CD4-positive, alpha-beta T cell treated with Interleukin-12 subunit alpha and Interleukin-12 subunit beta, for 1 hour (primary cell): ENCODE measurements around the gene ACVR1C.
"Not testable (repeated sequence)": the region's sequence is repeated elsewhere in the genome, so short reads cannot be mapped to it uniquely, and the experiment has no call there.

Source experiments
- DNase-seq: peaks from one replicate; pipeline ENCODE4 v3.0.0-alpha.2; 2020

Gene ACVR1C

GRCh38 chr2:157572725-157573124 lies 55.9 kb downstream of the ACVR1C start:
- DNase-seq: peak; percentile 7

GRCh38 chr2:157566623-157567022 lies 62.0 kb downstream of the ACVR1C start:
- DNase-seq: not testable (repeated sequence)

GRCh38 chr2:157566113-157566512 lies 62.6 kb downstream of the ACVR1C start:
- not testable (repeated sequence) for DNase-seq

GRCh38 chr2:157565550-157565949 lies 63.1 kb downstream of the ACVR1C start:
- DNase-seq: no peak

GRCh38 chr2:157559890-157560289 lies 68.8 kb downstream of the ACVR1C start:
- DNase-seq: no peak

- no peak for DNase-seq
Measured at GRCh38 chr2:157559461-157559860, 69.2 kb downstream of the ACVR1C start.

- DNase-seq: no peak
Measured at GRCh38 chr2:157559061-157559460, 69.6 kb downstream of the ACVR1C start.

- no peak for DNase-seq
Measured at GRCh38 chr2:157557770-157558169, 70.9 kb downstream of the ACVR1C start.

- no peak for DNase-seq
Measured at GRCh38 chr2:157540102-157540501, 88.6 kb downstream of the ACVR1C start.

GRCh38 chr2:157538064-157538463 lies 90.6 kb downstream of the ACVR1C start:
- DNase-seq: no peak

- no peak for DNase-seq
Measured at GRCh38 chr2:157536815-157537214, 91.8 kb downstream of the ACVR1C start.

- DNase-seq: no peak
Measured at GRCh38 chr2:157528963-157529751, 99.5 kb downstream of the ACVR1C start.

GRCh38 chr2:157526070-157526469 lies 102.6 kb downstream of the ACVR1C start:
- DNase-seq: no peak

GRCh38 chr2:157523270-157524247 lies 105.1 kb downstream of the ACVR1C start:
- DNase-seq: no peak

- not testable (repeated sequence) for DNase-seq
Measured at GRCh38 chr2:157514966-157515365, 113.7 kb downstream of the ACVR1C start.

- no peak for DNase-seq
Measured at GRCh38 chr2:157509744-157510143, 118.9 kb downstream of the ACVR1C start.

- DNase-seq: no peak
Measured at GRCh38 chr2:157508676-157509075, 120.0 kb downstream of the ACVR1C start.

- DNase-seq: no peak
Measured at GRCh38 chr2:157506586-157506985, 122.1 kb downstream of the ACVR1C start.

- DNase-seq: no peak
Measured at GRCh38 chr2:157504623-157505022, 124.0 kb downstream of the ACVR1C start.

GRCh38 chr2:157501026-157501425 lies 127.6 kb downstream of the ACVR1C start:
- DNase-seq: no peak

- no peak for DNase-seq
Measured at GRCh38 chr2:157500334-157500733, 128.3 kb downstream of the ACVR1C start.

GRCh38 chr2:157498483-157498882 lies 130.2 kb downstream of the ACVR1C start:
- DNase-seq: no peak

GRCh38 chr2:157497638-157498314 lies 130.9 kb downstream of the ACVR1C start:
- DNase-seq: peak; percentile 57
